ENCODE measurements around the gene PILRB.

DNA sequence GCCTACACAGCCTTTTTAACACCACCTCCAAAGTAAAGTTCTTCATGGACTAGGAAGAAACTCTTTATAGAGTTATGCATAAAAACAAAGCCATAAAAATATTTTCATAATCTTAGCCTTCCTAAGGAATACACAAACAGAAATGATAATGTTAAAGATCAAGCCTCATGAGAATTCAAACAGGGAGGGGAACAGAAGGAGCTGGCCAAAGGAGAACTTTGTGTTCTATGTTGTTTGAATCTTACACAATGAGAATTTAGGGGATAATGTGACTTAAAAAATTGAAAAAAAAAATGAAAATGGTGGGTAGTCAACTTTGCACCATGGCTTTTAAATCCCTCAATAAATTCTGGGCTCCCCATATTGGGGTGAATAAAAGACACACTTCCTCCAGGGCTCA is 9.1 kb upstream of the PILRB start:
- no peak for TF ChIP-seq ZNF274 (IDR thresholded peaks at IDR 0.05; ENCODE audit: low read depth, low read length)
- no peak for TF ChIP-seq YY1 (IDR thresholded peaks at IDR 0.05; ENCODE audit: insufficient read depth, insufficient read length)
- no peak for TF ChIP-seq SUZ12 (IDR thresholded peaks at IDR 0.05; ENCODE audit: extremely low read depth, insufficient read depth, insufficient read length)

Measured in NT2/D1 (cell line).